IMR-90 (cell line): ENCODE results near the gene ARHGAP32. TPM values are rescaled to one million over a fixed set of nuclear protein-coding genes. Genes with fewer than 3 reads are reported as not detected.

Source experiments
- ATAC-seq: fragments of 200-7000 bp; cut with Tn5 transposase; 2 replicates; pipeline ENCODE4 v1.9.1; 2020; ENCODE audit warnings: low read depth, mild to moderate bottlenecking, moderate library complexity
- BruUV-seq: library from RNA; stranded (reverse); fragments of 400-500 nt; replicated peaks from 2 replicates; lab custom pipeline; 2021; lab: Mats Ljungman, UMichigan
- CTCF ChIA-PET: fragments of 300-600 bp; formaldehyde crosslinking; extraction: SDS; loops from one replicate; lab custom pipeline; 2021; ENCODE audit warnings: antibody characterized with exemption; lab: Yijun Ruan, JAX
- POLR2A ChIA-PET: fragments of 300-600 bp; sonication (Branson Sonifier 250); formaldehyde crosslinking; loops from one replicate; lab custom pipeline; 2022; ENCODE audit warnings: antibody characterized with exemption; ENCODE audit not compliant: unreplicated experiment; lab: Charles Lee
- DNase-seq: peaks from one replicate; pipeline ENCODE4 v3.0.0; 2013
- H2AFZ ChIP-seq: replicated peaks from 2 replicates; pipeline ENCODE3; 2013; ENCODE audit warnings: low read length, mild to moderate bottlenecking; ENCODE audit not compliant: poor library complexity
- H2AK5ac ChIP-seq: 2 replicates; pipeline ENCODE4 v1.6.1; 2013; ENCODE audit warnings: low read depth, low read length, inconsistent platforms
- H2AK9ac ChIP-seq: replicated peaks from 2 replicates; pipeline ENCODE3; 2013; ENCODE audit warnings: mild to moderate bottlenecking, low read depth, low read length, moderate library complexity; ENCODE audit not compliant: poor library complexity
- H2BK120ac ChIP-seq: 2 replicates; pipeline ENCODE4 v1.6.1; 2013; ENCODE audit warnings: low read depth, low read length, inconsistent platforms
- H2BK15ac ChIP-seq: 3 replicates; pipeline ENCODE4 v1.6.1; 2013; ENCODE audit warnings: low read depth, low read length, inconsistent platforms
- H2BK20ac ChIP-seq: 2 replicates; pipeline ENCODE4 v1.6.1; 2013; ENCODE audit warnings: low read depth, mild to moderate bottlenecking, inconsistent platforms, low read length, moderate library complexity
- H2BK5ac ChIP-seq: 2 replicates; pipeline ENCODE4 v1.6.1; 2013; ENCODE audit warnings: mild to moderate bottlenecking, low read depth, low read length, inconsistent platforms; ENCODE audit not compliant: poor library complexity, severe bottlenecking
- H3K14ac ChIP-seq: replicated peaks from 2 replicates; pipeline ENCODE4 v1.6.1; 2013; ENCODE audit warnings: low read depth, low read length, inconsistent platforms
- H3K18ac ChIP-seq: 2 replicates; pipeline ENCODE4 v1.6.1; 2013; ENCODE audit warnings: low read depth, low read length, control low read depth
- H3K23ac ChIP-seq: 2 replicates; pipeline ENCODE4 v1.6.1; 2013; ENCODE audit warnings: low read depth, low read length, inconsistent platforms
- H3K27ac ChIP-seq: 2 replicates; pipeline ENCODE4 v1.5.1; 2013; ENCODE audit warnings: mild to moderate bottlenecking, control low read depth, low read length; ENCODE audit not compliant: insufficient read depth
- H3K27me3 ChIP-seq: 2 replicates; pipeline ENCODE4 v1.6.1; 2013; ENCODE audit warnings: low read length; ENCODE audit not compliant: control insufficient read depth, insufficient read depth
- H3K36me3 ChIP-seq: 2 replicates; pipeline ENCODE4 v1.6.1; 2013; ENCODE audit warnings: low read length, mixed read lengths; ENCODE audit not compliant: control insufficient read depth, insufficient read depth
- H3K4ac ChIP-seq: 2 replicates; pipeline ENCODE4 v1.6.1; 2013; ENCODE audit warnings: low read depth, low read length, inconsistent platforms
- H3K4me1 ChIP-seq: 2 replicates; pipeline ENCODE4 v1.6.1; 2013; ENCODE audit warnings: low read length, mixed read lengths; ENCODE audit not compliant: control insufficient read depth, insufficient read depth
- H3K4me2 ChIP-seq: 2 replicates; pipeline ENCODE4 v1.6.1; 2013; ENCODE audit warnings: low read depth, mild to moderate bottlenecking, control low read depth, low read length, moderate library complexity
- H3K4me3 ChIP-seq: 2 replicates; pipeline ENCODE4 v1.5.1; 2013; ENCODE audit warnings: low read depth, mild to moderate bottlenecking, control low read depth, low read length, moderate library complexity; ENCODE audit not compliant: insufficient read depth
- H3K56ac ChIP-seq: 2 replicates; pipeline ENCODE4 v1.6.1; 2013; ENCODE audit warnings: low read length, inconsistent platforms; ENCODE audit not compliant: insufficient read depth; ENCODE audit errors: extremely low read depth
- H3K79me1 ChIP-seq, 2 experiments: 2 replicates each; pipeline ENCODE4 v1.6.1; 2013; ENCODE audit warnings: low read length in 2 of 2, inconsistent platforms in 1 of 2, low read depth in 1 of 2
- H3K9ac ChIP-seq: 2 replicates; pipeline ENCODE4 v1.6.1; 2013; ENCODE audit warnings: low read depth, low read length, control low read depth
- H3K9me1 ChIP-seq: 2 replicates; pipeline ENCODE4 v1.6.1; 2013; ENCODE audit warnings: low read length, inconsistent platforms; ENCODE audit not compliant: insufficient read depth
- H3K9me3 ChIP-seq: 2 replicates; pipeline ENCODE4 v1.6.1; 2013; ENCODE audit warnings: low read length; ENCODE audit not compliant: control insufficient read depth, insufficient read depth
- H4K20me1 ChIP-seq: 2 replicates; pipeline ENCODE4 v1.6.1; 2013; ENCODE audit warnings: low read length, inconsistent platforms; ENCODE audit not compliant: insufficient read depth
- H4K5ac ChIP-seq: 2 replicates; pipeline ENCODE4 v1.6.1; 2013; ENCODE audit warnings: mild to moderate bottlenecking, low read depth, low read length, control low read depth
- H4K8ac ChIP-seq, 2 experiments: 2 replicates each; pipeline ENCODE4 v1.6.1; 2013; ENCODE audit warnings: low read depth in 2 of 2, low read length in 2 of 2, control low read depth in 1 of 2, inconsistent platforms in 1 of 2
- H4K91ac ChIP-seq: 2 replicates; pipeline ENCODE4 v1.6.1; 2013; ENCODE audit warnings: low read depth, low read length, inconsistent platforms; ENCODE audit not compliant: insufficient read depth
- BHLHE40 ChIP-seq: fragments of 150-350 bp; IDR thresholded peaks from 2 replicates; pipeline ENCODE4 v1.6.1; 2016; ENCODE audit warnings: mild to moderate bottlenecking, low read depth, low read length
- CEBPB ChIP-seq: IDR thresholded peaks from 2 replicates; pipeline ENCODE4 v1.6.1; 2012; ENCODE audit warnings: low read depth, low read length, improper control_type of control experiment
- CHD1 ChIP-seq: IDR thresholded peaks from 2 replicates; pipeline ENCODE4 v1.6.1; 2012; ENCODE audit warnings: low read depth, low read length, improper control_type of control experiment
- FOS ChIP-seq: fragments of 150-350 bp; IDR thresholded peaks from 2 replicates; pipeline ENCODE4 v1.6.1; 2016; ENCODE audit warnings: low read depth, low read length
- MAFK ChIP-seq: IDR thresholded peaks from 2 replicates; pipeline ENCODE4 v1.6.1; 2012; ENCODE audit warnings: low read depth, low read length, improper control_type of control experiment
- MAZ ChIP-seq: IDR thresholded peaks from 2 replicates; pipeline ENCODE4 v1.6.1; 2012; ENCODE audit warnings: low read depth, mild to moderate bottlenecking, low read length, improper control_type of control experiment, moderate library complexity, borderline replicate concordance
- MXI1 ChIP-seq: IDR thresholded peaks from 2 replicates; pipeline ENCODE4 v1.6.1; 2012; ENCODE audit warnings: low read depth, mild to moderate bottlenecking, low read length, moderate library complexity, borderline replicate concordance
- NFE2L2 ChIP-seq: fragments of 150-350 bp; IDR thresholded peaks from 2 replicates; pipeline ENCODE4 v1.6.1; 2016; ENCODE audit warnings: low read depth, mild to moderate bottlenecking, low read length
- POLR2A ChIP-seq: IDR thresholded peaks from 2 replicates; pipeline ENCODE4 v1.6.1; 2012; ENCODE audit warnings: mild to moderate bottlenecking, low read depth, low read length
- RAD21 ChIP-seq: IDR thresholded peaks from 2 replicates; pipeline ENCODE4 v1.6.1; 2012; ENCODE audit warnings: low read length, improper control_type of control experiment
- RFX5 ChIP-seq: IDR thresholded peaks from 2 replicates; pipeline ENCODE4 v1.8.0; 2012; ENCODE audit warnings: low read depth, mild to moderate bottlenecking, low read length, moderate library complexity
- SMC3 ChIP-seq: fragments of 150-350 bp; IDR thresholded peaks from 2 replicates; pipeline ENCODE4 v1.6.1; 2016; ENCODE audit warnings: low read depth, mild to moderate bottlenecking, antibody characterized with exemption, low read length, moderate library complexity
- USF2 ChIP-seq: fragments of 150-350 bp; IDR thresholded peaks from 2 replicates; pipeline ENCODE4 v1.6.1; 2017; ENCODE audit warnings: mild to moderate bottlenecking, antibody characterized with exemption, low read length, low read depth
- WGBS, 2 experiments: methylation state at CpG; one replicate each; pipeline versions ENCODE4 v1.1.5 to v1.1.7; 2013; ENCODE audit warnings: missing lambda C conversion rate in 2 of 2; ENCODE audit not compliant: insufficient read length in 1 of 2; ENCODE audit errors: extremely low coverage in 2 of 2; 5-methylcytosine and 5-hydroxymethylcytosine counted together
- dilution Hi-C: fragments of 300-500 bp; cut with HindIII; formaldehyde crosslinking; loops from one replicate; pipeline ENCODE4 v1.14.3; 2018; ENCODE audit warnings: low sequenced_read_pairs; ENCODE audit not compliant: unreplicated experiment
- in situ Hi-C: fragments of 300-500 bp; cut with MboI; formaldehyde crosslinking; loops from 3 replicates; pipeline ENCODE4 v1.14.3; 2019; ENCODE audit warnings: low sequenced_read_pairs, inconsistent platforms, mixed read lengths
- intact Hi-C: fragments of 100-400 bp; cut with micrococcal nuclease; formaldehyde crosslinking; loops from 2 replicates; pipeline ENCODE4 v1.10.0; 2022
- polyA plus RNA-seq, 3 experiments: library from polyadenylated mRNA; depleted of rRNA; stranded (reverse); fragments of >200 nt; gene quantifications; 2 replicates each; pipeline ENCODE4 v1.2.3, GENCODE V29; 2012; ENCODE audit warnings: low replicate concordance in 1 of 3
- total RNA-seq: library from RNA; depleted of rRNA; stranded (reverse); fragments of >200 nt; gene quantifications from 2 replicates; pipeline ENCODE4 v1.2.3, GENCODE V29; 2012

Gene ARHGAP32
- total and polyA plus RNA-seq, 2 of the 4 experiments (the other 2 are of a cell fraction) = 4.1 to 8.4 TPM

GRCh38 chr11:128929468-128929867 is 262.7 kb downstream of the ARHGAP32 start:
- H4K20me1 ChIP-seq = no peaks in the 10 kb centered on the region
- BruUV-seq = no TSS peak
- in situ Hi-C loops = no loop called here
- no peak overlapping the region for H4K8ac ChIP-seq
- H3K9me3 ChIP-seq = no peaks in the 10 kb centered on the region
- peaks cover 3% of the 10 kb centered on the region; the same call in 1 of the 2 replicates for H3K4me1 ChIP-seq
- dilution Hi-C loops = no loop called here
- H3K18ac ChIP-seq = no peak overlapping the region
- 100% methylated on average over 1 of the region's 5 CpGs; no CpG with 5 or more reads in 1 of the 2 experiments for WGBS, 2 experiments
- no peaks in the 10 kb centered on the region for H3K36me3 ChIP-seq
- TF ChIP-seq USF2 (no peak), MXI1 (no peak), RAD21 (no peak), MAZ (no peak), FOS (no peak), POLR2A (no peak), MAFK (no peak), NFE2L2 (no peak), SMC3 (no peak), CHD1 (no peak), BHLHE40 (no peak), CEBPB (no peak), RFX5 (no peak)
- ChIA-PET POLR2A (no interaction called here), CTCF (no interaction called here)
- no peaks in the 10 kb centered on the region for H3K9me1 ChIP-seq
- DNase-seq (peak; percentile 18), ATAC-seq (no peak)
- no peak overlapping the region for H2BK20ac ChIP-seq
- peaks cover 29% of the 10 kb centered on the region for H3K27me3 ChIP-seq
- H3K4me3 ChIP-seq = no peak overlapping the region
- no peak overlapping the region for H2BK5ac ChIP-seq
- no peak overlapping the region for H3K4ac ChIP-seq
- H3K79me1 ChIP-seq = no peaks in the 10 kb centered on the region
- no peak overlapping the region for H3K27ac ChIP-seq
- H2BK120ac ChIP-seq = no peak overlapping the region
- no peak overlapping the region for H2BK15ac ChIP-seq
- no peak overlapping the region for H3K14ac ChIP-seq
- H3K9ac ChIP-seq = no peak overlapping the region
- H3K4me2 ChIP-seq = no peak overlapping the region
- no peak overlapping the region for H2AK5ac ChIP-seq
- intact Hi-C loops = no loop called here
- H3K23ac ChIP-seq = no peak overlapping the region
- no peak overlapping the region for H4K5ac ChIP-seq
- H2AFZ ChIP-seq = peak overlapping the region; percentile 40
- no peak overlapping the region for H4K91ac ChIP-seq
- H2AK9ac ChIP-seq = no peak overlapping the region
- H3K56ac ChIP-seq = no peak overlapping the region
